ENCODE results near the gene QRICH2.

GRCh38 chr17:76263896-76264295, 44.2 kb downstream of the QRICH2 start:
- TF ChIP-seq, protein P1, sequence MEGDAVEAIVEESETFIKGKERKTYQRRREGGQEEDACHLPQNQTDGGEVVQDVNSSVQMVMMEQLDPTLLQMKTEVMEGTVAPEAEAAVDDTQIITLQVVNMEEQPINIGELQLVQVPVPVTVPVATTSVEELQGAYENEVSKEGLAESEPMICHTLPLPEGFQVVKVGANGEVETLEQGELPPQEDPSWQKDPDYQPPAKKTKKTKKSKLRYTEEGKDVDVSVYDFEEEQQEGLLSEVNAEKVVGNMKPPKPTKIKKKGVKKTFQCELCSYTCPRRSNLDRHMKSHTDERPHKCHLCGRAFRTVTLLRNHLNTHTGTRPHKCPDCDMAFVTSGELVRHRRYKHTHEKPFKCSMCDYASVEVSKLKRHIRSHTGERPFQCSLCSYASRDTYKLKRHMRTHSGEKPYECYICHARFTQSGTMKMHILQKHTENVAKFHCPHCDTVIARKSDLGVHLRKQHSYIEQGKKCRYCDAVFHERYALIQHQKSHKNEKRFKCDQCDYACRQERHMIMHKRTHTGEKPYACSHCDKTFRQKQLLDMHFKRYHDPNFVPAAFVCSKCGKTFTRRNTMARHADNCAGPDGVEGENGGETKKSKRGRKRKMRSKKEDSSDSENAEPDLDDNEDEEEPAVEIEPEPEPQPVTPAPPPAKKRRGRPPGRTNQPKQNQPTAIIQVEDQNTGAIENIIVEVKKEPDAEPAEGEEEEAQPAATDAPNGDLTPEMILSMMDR (IDR thresholded peaks at IDR 0.05 in 4 of 5, conservative IDR thresholded peaks at IDR 0.05 in 1 of 5), result no peak
- TF ChIP-seq POLR2A (IDR thresholded peaks at IDR 0.05), result no peak
